OCI-LY7 (cell line): Measurements from ENCODE around the gene ZNF438.

ENCODE experiments used
- EZH2phosphoT487 ChIP-seq: fragments of 200-600 bp; sonication (generic); IDR thresholded peaks from 2 replicates; pipeline ENCODE4 v1.6.1; 2018; ENCODE audit warnings: low read depth, borderline replicate concordance, mild to moderate bottlenecking, mixed run types, antibody characterized with exemption, low read length, moderate library complexity, mixed read lengths
- TF ChIP-seq, protein P1 (sequence below): fragments of 200-600 bp; sonication (generic); conservative IDR thresholded peaks from 2 replicates; pipeline ENCODE4 v1.5.1; 2014; ENCODE audit warnings: mild to moderate bottlenecking, antibody characterized with exemption, low read length, moderate library complexity, mixed read lengths

- TF ChIP-seq, protein P1, sequence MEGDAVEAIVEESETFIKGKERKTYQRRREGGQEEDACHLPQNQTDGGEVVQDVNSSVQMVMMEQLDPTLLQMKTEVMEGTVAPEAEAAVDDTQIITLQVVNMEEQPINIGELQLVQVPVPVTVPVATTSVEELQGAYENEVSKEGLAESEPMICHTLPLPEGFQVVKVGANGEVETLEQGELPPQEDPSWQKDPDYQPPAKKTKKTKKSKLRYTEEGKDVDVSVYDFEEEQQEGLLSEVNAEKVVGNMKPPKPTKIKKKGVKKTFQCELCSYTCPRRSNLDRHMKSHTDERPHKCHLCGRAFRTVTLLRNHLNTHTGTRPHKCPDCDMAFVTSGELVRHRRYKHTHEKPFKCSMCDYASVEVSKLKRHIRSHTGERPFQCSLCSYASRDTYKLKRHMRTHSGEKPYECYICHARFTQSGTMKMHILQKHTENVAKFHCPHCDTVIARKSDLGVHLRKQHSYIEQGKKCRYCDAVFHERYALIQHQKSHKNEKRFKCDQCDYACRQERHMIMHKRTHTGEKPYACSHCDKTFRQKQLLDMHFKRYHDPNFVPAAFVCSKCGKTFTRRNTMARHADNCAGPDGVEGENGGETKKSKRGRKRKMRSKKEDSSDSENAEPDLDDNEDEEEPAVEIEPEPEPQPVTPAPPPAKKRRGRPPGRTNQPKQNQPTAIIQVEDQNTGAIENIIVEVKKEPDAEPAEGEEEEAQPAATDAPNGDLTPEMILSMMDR, result no peak
- no peak for TF ChIP-seq EZH2phosphoT487
Observed at GRCh38 chr10:31033147-31033546, 1.5 kb upstream of the ZNF438 start.
